SH-SY5Y (cell line): ENCODE measurements around the gene MTHFSD.

Source experiments
- GATA2 ChIP-seq: IDR thresholded peaks from 2 replicates; pipeline ENCODE4 v1.6.1; 2011; ENCODE audit warnings: mild to moderate bottlenecking, low read depth, low read length
- GATA3 ChIP-seq: IDR thresholded peaks from 2 replicates; pipeline ENCODE4 v1.6.1; 2011; ENCODE audit warnings: low read depth, mild to moderate bottlenecking, low read length, moderate library complexity

GRCh38 chr16:86585821-86586611 lies 31.0 kb upstream of the MTHFSD start:
- no peak for TF ChIP-seq GATA2
- no peak for TF ChIP-seq GATA3
